GM10248 (cell line): ENCODE measurements around the gene EFS.

Source experiments
- CTCF ChIA-PET: fragments of 300-600 bp; sonication (Branson Sonifier 250); formaldehyde crosslinking; extraction: SDS; loops from one replicate; lab custom pipeline; 2021; ENCODE audit warnings: antibody characterized with exemption; lab: Yijun Ruan, JAX
- POLR2A ChIA-PET: fragments of 350-650 bp; sonication (Branson Sonifier 250); formaldehyde crosslinking; extraction: SDS; loops from one replicate; lab custom pipeline; 2020; ENCODE audit warnings: antibody characterized with exemption; lab: Yijun Ruan, JAX
- DNase-seq: peaks from one replicate; pipeline ENCODE4 v3.0.0; 2012; ENCODE audit errors: extremely low spot score
- CTCF ChIP-seq: IDR thresholded peaks from 2 replicates; pipeline ENCODE4 v1.5.1; 2012; ENCODE audit warnings: mild to moderate bottlenecking, low read depth; ENCODE audit errors: extremely low read depth, missing control alignments, control extremely low read depth

The EFS gene, protein sequence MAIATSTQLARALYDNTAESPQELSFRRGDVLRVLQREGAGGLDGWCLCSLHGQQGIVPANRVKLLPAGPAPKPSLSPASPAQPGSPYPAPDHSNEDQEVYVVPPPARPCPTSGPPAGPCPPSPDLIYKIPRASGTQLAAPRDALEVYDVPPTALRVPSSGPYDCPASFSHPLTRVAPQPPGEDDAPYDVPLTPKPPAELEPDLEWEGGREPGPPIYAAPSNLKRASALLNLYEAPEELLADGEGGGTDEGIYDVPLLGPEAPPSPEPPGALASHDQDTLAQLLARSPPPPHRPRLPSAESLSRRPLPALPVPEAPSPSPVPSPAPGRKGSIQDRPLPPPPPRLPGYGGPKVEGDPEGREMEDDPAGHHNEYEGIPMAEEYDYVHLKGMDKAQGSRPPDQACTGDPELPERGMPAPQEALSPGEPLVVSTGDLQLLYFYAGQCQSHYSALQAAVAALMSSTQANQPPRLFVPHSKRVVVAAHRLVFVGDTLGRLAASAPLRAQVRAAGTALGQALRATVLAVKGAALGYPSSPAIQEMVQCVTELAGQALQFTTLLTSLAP

DNA sequence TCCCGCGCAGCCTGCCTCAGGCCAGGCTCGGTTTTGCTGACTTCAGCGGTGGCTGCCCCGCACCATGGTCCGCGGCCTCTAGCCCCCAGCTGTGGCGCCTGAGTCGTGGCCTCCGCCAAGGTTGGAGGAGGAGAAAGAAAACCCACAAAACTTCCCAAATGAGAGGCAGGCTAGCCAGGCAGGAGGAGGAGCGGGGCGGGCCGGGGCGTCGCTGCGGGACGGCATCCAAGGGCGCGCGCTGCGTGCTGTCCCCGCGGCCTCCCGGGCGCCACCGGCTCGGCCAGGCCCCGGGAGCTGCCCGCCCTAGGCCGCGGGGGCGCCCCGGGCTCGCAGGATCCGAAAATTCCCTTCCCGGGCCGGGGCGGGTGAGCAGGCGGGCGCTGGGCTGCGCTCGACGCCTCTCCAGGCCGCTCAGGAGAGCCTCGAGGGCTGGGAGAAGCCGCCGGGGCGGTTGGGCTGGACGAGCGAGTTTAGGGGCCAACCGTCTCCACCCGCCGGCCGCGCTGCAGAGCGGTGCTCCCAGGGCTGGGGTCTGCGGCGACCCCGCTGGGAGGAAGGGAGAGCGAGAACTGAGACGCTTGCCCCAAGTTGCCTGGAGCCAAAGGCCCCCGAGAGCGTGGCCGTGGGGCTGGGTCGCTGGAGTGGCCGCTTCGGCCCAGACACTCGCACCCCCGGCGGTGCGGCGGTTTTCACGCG, at the start of gene EFS:
Gene EFS (minus strand): TSS at position 137 of the 696 bp plus-strand sequence. CDS start 147 bp downstream, outside the sequence.
- no peak for TF ChIP-seq CTCF
- CTCF ChIA-PET = no interaction called here
- no peak for DNase-seq
- POLR2A ChIA-PET = no interaction called here

DNA sequence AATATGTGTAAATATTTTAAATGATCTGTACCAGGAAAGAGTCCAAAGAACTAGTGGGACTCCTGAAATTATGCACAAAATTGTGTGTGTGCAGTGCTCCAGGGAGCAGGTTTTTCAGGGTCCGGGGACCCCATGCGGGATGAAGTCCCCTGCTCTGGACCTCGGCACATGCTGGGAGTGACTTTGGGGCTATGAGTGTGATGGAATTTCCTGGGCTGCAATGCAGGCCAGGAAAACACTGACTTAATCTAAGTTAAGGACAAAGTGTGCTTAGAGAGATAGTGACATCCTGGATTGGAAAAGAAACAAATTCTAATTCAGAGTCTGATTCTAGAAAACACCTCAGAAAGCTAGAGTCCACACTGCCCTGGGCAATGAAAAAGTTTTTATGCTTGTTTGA, 49.3 kb upstream of the EFS start:
- no peak for TF ChIP-seq CTCF
- ChIA-PET CTCF (interaction anchor here (0.8 kb wide), 1 partner anchor 18 kb away, joined by 3 read pairs; no protein-coding TSS in a partner anchor), POLR2A (no interaction called here)
- no peak for DNase-seq

GRCh38 chr14:23413681-23414080, 48.7 kb upstream of the EFS start:
- ChIA-PET POLR2A (no interaction called here), CTCF (interaction anchor here (1.4 kb wide), 1 partner anchor 34 kb away, joined by 5 read pairs; no protein-coding TSS in a partner anchor)
- no peak for DNase-seq
- no peak for TF ChIP-seq CTCF

DNA sequence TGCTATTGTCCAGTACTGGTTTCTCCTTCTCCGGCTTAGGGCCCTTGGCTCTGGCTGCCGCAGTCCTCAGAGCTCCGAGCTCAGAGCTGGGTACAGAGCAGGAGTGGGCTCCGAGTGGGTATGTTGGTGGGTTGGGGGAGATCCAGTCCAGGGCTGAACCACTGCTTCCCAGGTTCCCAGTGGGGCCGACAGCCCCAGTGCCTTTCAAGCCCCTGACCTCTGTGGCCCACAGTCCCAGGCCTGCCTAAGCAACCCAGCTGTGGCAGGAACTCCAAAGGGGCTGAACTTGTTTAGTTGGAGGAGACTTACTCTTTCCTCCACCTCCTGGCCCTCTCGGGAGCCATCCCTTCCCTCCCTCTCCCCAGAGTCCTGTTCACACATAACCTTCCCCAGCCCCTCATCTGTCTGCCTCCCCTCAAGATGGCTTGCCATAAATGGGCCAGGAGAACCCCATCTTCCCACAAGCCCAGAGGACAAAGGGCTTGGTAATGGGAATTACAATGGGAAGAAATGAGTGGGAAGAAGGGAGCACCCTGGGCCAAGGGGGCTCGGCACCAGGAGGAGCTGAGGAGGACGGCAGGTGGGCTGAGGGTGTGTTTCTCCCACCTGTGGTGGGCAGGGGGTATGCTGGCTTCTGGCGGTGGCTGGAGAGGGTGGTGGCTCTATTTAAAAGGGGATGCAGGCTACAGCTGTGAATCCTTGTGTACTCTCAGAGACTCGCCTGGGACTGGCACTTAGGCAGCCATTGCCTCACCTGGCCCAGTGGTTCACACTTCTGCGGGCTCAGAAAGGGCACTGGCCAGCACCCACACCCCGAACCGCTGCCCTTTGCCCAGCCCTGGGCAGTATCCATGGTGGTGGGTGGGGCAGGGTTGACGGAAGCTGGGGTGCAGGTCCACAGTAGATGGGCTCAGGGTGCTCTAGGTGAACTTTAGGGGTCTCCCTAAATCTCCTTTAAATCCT, 46.9 kb upstream of the EFS start:
- no peak for TF ChIP-seq CTCF
- no peak for DNase-seq
- POLR2A ChIA-PET = no interaction called here
- CTCF ChIA-PET = interaction anchor here (1.6 kb wide), 1 partner anchor 12 kb away, joined by 3 read pairs; no protein-coding TSS in a partner anchor

DNA sequence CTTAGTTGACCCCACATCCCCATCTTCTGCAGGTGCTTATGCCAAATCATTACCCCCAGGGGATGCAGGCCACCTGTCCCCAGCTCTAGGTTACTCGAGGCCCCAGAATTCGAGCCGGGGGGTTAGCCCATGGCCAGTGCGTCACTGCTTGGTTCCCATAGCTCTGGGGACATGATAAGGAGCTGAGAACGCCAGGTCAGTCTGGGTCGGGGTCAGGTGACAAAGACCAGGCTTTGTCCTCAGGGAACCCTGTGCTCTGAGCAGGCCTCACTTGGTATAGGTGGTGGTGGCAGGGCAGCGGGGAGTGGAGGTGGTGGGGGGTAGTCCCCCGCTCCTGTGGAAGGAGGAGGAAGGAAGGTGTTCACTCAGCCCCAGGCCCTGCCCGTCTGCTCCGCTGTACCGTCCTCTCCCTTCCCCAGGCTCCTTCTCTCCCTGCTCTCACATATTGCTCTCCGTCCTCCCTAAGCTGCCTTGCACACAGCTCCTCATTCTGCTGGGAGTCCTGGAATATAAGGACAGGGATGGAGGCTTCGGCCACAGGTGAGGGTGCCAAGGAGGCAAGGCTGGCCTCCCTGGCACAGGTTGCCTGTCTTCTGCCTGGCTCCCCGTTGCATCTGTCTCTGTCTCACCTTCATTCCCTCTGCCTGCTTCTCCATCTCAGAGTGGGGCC, 45.1 kb upstream of the EFS start:
- TF ChIP-seq CTCF = no peak
- no peak for DNase-seq
- POLR2A ChIA-PET = no interaction called here
- CTCF ChIA-PET = interaction anchor here (0.8 to 1.1 kb wide), 2 partner anchors 8 to 22 kb away, joined by 3 read pairs; no protein-coding TSS in a partner anchor
